GM10266 (cell line): ENCODE results near the gene ZNF169.
"Not testable (repeated sequence)": the region's sequence is repeated elsewhere in the genome, so short reads cannot be mapped to it uniquely, and the experiment has no call there.

ENCODE experiments used
- DNase-seq: peaks from one replicate; pipeline ENCODE4 v3.0.0; 2012; ENCODE audit errors: extremely low spot score
- CTCF ChIP-seq: IDR thresholded peaks from 2 replicates; pipeline ENCODE4 v1.5.1; 2012; ENCODE audit warnings: mild to moderate bottlenecking, low read depth; ENCODE audit not compliant: control insufficient read depth, insufficient read depth; ENCODE audit errors: missing control alignments

The ZNF169 gene

GRCh38 chr9:94270009-94270408 is 10.9 kb downstream of the ZNF169 start:
- DNase-seq, result no peak
- TF ChIP-seq CTCF, result no peak

DNA sequence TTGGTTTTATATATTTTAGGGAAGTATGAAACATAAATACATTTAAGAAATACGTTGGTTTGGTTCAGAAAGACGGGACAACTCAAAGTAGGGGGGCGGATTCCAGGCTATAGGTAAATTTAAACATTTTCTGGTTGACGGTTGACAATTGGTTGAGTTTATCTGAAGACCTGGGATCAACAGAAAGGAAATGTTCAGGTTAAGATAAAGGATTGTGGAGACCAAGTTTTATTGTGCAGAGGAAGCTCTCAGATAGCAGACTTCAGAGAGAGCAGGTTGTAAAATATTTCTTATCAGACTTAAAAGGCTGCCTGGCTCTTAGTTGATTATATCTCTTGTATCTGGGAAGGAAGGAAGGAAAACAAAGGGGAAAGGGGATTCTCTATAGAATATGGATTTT is 17.9 kb downstream of the ZNF169 start:
- not testable (repeated sequence) for DNase-seq

- DNase-seq, result no peak
- no peak for TF ChIP-seq CTCF
Measured at GRCh38 chr9:94277885-94278536, 18.9 kb downstream of the ZNF169 start.

DNA sequence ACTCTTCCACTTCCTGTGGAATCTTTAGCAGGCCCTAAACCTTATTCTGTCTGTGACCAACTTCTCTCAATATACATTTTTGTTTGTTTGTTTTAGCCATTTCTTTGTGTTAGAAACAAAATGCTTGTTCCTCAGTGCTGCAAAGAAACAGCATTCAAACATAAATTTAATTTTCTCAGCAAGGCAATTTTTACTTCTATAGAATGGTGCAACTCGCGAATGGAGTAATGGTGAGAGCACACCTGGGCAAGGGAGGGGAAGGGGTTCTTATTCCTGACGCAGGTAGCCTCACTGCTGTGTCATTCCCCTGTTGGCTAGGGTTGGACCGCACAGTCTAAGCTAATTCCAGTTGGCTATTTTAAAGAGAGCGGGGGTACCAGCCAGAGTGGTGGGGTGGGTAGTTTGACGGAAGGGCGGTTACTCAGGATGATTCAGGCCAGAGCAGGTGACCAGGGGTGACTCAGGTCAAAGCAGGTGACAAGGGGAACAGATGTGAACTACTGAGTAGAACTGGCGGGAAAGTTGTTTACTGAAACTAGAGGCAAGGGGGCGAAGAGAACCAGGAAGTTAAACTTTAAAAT is 21.4 kb downstream of the ZNF169 start:
- no peak for TF ChIP-seq CTCF
- DNase-seq, result no peak

GRCh38 chr9:94281101-94281500 is 22.0 kb downstream of the ZNF169 start:
- no peak for TF ChIP-seq CTCF
- DNase-seq, result no peak

- no peak for DNase-seq
- no peak for TF ChIP-seq CTCF
Measured at GRCh38 chr9:94286116-94286515, 27.0 kb downstream of the ZNF169 start.

DNA sequence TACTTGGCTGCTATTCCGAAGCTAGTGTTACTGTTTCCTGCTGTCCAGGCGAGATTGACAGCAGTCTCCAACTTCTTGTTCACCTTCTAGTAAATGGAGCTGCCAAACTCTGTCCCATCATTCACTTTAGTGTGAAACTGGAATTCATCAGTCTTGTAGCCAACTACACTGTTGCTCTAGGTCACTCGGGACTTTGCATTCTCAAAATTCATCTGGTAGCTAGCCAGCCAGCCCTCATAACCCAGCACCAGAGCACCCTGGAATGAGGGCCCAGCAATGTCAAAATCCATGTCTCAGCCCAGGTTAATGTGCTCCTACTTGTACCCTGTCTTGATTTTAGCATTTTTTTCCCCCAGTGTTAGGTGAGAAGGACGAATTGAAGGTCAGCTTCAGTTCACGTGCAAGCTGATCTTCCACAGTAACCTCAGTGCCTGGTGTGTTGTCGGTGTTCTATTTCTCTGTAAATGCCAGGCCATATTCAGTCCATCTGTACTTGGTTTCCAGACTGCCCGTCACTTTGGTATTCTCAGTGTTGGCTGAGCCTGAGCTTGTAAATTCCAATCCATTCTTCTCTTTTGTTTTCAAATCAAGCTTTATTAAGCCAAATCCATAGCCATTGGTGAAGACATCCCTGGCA is 28.9 kb downstream of the ZNF169 start:
- no peak for TF ChIP-seq CTCF
- no peak for DNase-seq

DNA sequence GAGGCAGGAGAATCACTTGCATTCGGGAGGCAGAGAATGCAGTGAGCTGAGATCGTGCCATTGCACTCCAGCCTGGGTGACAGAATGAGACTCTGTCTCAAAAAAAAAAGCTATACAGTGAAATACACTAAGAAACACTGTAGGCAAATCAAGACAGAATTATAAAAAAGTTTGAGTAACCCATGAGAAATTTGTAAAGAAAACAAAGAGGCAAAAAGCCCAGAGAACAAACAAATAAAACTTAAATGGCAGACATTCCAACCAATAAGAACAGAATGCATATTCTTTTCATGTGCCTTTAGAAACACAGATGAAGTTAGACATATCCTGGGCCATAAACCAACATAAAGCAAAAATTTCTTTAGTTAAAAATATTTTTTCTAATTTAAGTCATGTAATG is 30.6 kb downstream of the ZNF169 start:
- no peak for DNase-seq
- no peak for TF ChIP-seq CTCF
